GM18502 (cell line): ENCODE results near the gene HPSE2.
"Not testable (repeated sequence)": the region's sequence is repeated elsewhere in the genome, so short reads cannot be mapped to it uniquely, and the experiment has no call there.

Experiments
- ATAC-seq: cut with Tn5 transposase; IDR thresholded peaks from one replicate; pipeline ENCODE4 v1.9.1; 2021; ENCODE audit warnings: mild to moderate bottlenecking; ENCODE audit not compliant: unreplicated experiment, poor library complexity

HPSE2 gene

DNA sequence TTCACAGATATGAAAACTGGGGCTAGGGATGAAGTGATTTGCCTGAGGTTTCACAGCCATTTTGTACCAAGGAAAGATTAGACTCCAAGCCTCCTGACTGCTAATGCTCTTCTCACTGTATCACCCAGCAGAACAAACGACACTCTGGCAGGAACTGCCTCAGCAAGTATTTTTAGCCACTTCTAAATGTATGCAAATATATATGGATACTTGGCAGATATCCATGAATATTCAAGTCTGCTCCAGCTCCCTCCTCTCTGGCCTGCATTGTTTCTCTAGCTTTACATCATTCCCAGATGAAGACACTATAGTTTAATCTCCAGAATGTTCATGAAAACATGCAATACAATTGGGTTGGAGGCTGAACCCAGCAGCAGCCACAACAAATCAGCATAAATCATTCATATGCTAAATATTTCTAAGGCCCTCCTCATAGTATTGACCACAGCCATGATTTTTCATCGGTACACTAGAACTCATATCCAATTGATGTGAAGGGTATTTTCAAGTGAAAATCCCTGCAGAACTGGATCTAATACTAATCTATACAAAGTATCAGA lies 65.5 kb downstream of the HPSE2 start:
- ATAC-seq: no peak

DNA sequence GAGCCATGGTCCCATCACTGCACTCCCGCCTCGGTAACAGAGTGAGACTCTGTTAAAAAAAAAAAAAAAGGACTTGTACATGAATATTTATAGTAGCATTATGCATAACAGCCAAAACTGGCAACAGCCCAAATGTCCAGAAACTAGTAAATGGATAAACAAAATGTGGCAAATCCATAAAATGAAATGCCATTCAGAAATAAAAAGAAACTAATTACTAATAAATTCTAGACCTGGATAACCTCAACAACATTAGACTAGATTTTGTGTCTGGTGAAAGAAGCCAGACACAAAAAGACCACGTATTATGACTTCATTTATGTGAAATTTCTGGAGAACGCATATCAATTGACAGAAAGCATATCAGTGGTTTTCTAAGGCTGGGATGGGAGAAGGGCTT lies 74.5 kb downstream of the HPSE2 start:
- ATAC-seq: no peak

DNA sequence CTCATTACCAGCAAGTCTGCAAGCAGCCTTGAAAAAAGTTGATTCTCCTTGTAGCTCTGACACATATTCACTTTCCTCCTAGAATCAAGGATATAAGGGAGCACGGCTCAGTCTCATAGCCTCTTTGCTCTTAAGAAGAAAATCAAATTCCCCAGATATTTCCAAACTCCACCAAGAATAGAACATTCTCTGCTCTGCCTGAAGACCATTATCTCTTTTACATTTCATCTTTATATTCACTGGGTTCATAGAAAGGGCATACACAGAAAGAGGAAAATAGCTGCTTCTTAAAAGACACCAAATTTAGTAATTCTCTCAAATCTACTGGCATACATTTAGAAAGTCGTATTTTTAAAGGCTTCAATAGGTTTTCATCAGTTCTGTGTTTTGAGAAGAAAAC lies 92.0 kb downstream of the HPSE2 start:
- no peak for ATAC-seq

DNA sequence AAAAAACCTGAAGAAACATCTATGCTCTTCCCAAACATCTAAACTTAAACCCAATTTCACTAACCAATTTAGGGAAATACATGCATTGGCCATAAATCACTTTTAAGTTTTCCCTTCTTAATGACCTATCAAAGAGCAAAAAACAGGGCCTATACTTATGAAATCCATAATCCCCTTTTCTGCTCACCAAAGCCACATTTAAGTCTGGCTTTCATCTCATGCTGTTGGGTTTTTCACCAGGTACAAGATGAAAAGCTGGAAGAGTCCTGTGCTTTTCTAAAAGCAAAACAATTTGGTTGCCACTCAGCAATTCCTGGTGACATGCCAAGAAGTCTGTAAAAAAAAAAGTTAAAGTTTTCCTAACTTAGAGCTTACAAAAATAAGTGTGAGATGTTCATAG lies 92.6 kb downstream of the HPSE2 start:
- ATAC-seq: no peak

DNA sequence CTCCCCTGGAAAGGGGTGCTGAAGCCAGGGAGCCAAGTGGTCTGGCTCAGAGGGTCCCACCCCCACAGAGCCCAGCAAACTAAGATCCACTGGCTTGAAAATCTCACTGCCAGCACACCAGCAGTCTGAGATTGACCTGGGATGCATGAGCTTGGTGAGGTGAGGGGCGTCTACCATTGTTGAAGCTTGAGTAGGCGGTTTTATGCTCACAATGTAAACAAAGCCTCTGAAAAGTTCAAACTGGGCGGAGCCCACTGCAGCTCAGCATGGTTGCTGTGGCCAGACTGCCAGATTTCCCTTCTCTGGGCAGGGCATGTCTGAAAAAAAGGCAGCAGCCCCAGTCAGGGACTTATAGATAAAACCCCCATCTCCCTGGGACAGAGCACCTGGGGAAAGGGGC lies 102.8 kb downstream of the HPSE2 start:
- ATAC-seq: not testable (repeated sequence)

DNA sequence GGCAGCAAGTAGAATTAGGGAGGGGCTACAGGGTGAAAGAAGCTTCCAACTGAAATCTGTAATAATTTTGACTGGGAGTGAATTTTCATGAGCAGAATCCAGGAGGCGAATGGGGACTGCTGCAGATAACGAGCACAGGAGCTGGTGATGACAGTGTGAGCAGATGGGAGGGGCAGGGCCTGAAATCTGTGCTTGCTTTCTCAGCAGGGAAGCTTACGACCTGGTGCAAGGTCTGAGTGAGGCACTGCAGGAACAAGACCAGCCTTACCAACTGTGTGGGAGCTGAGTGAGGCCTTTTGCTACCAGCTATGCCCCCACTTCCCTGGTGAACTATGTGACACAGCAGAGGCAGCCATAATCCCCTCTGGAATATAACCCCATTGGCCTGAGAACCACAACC lies 109.8 kb downstream of the HPSE2 start:
- ATAC-seq: no peak

DNA sequence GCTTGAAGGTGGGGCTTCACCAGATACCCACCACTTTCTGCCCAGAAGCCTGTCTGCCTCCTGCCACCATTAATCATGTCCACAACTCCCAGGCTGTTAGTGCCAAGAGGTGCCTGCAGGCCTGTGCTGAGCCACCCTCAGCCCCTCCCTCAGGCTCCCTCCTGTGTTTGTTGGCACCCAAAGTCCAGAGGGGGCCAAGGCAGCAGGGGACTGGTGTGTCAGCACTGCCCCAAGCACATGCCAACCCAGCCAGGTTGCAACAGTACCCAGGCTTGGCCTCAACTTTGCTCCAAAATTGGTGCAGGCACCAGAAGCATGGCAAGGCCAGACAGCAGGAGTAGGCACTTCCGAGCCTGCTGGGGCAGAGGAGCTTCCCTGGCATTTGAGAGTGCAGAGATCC lies 111.3 kb downstream of the HPSE2 start:
- no peak for ATAC-seq

DNA sequence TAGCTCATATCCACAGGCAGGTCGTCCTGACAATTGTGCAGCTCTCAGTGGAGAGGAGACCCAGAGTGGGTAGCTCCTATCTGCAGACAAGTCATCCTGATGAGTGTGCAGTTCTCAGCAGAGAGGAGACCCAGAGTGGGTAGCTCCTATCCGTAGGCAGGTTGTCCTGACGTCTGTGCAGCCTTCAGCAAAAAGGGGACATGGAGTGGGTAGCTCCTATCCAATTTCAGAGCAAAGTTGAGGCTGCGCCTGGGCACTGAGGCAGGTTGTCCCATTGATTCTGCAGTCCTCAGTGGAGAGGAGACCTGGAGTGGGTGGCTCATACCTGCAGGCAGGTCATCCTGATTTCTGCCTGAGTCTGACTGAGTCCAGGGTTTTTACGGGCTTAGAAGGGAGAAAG lies 111.8 kb downstream of the HPSE2 start:
- no peak for ATAC-seq

DNA sequence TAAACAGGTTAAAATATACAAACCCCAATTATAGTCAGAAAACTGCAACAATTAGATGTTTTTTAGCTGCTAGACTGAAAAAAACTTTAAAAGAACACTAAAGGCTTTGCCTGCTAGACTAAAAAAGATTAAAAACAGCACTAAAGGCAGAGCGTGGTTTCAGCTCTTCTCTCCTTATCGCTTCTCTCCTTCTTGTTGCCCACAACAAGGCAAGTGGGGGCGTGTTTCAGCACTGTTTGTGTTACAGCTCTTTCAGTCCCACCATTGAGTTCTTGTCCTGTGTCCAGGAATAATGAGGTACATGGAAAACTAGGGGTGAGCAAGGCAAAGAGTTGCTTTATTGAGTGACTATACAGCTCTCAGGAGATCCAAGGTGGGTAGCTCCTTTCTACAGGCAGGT lies 112.3 kb downstream of the HPSE2 start:
- ATAC-seq: no peak

DNA sequence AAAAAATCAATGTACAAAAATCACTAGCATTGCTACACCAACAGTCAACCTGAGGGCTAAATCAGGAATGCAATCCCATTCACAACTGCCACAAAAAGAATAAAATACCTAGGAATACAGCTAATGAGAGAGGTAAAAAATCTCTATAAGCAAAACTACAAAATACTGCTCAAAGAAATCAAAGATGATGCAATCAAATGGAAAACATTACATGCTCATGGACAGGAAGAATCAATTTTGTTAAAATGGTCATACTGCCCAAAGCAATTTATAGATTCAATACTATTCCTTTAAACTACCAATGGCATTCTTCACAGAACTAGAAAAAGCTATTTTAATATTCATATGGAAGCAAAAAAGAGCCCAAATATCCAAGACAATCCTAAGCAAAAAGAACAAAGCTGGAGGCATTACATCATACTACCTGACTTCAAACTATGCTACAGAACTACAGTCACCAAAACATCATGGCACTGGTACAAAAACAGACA lies 116.3 kb downstream of the HPSE2 start:
- no peak for ATAC-seq

DNA sequence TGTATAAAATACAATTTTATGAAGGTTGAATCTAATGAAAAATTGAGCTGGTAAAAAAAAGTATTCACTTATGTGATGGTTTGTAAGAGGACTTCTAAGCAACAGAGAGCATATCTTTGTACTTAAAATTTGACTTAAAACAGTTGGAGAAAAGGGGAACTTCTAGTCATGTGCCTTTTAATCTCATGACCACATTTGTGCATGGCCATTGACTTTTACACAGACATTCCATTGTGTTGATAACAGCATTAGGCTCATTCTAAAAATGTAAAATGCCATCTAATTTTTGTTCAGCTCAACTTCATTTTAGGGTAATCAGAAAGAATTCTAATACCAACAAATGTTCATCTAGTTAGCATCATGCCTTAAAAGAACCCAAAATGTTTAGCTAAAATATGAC lies 119.9 kb downstream of the HPSE2 start:
- no peak for ATAC-seq

DNA sequence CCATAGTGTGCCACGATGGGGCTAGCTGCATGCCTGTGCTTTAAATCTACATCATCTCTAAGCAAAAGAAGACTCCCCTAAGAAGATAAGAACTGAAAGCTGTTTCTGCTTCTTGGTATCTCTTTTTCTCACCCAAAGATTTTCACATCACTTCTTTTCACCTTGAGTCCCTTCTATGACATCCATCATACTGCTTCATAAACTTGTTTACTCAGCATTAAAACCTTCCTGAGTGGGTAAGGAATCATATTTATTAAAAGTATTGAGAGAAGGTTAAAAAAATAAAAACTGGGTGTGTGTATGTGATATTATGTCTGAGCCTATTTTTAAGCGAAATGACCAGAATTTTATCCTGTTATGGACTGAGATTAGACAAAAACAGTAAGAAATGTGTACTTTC lies 150.3 kb downstream of the HPSE2 start:
- ATAC-seq: no peak

DNA sequence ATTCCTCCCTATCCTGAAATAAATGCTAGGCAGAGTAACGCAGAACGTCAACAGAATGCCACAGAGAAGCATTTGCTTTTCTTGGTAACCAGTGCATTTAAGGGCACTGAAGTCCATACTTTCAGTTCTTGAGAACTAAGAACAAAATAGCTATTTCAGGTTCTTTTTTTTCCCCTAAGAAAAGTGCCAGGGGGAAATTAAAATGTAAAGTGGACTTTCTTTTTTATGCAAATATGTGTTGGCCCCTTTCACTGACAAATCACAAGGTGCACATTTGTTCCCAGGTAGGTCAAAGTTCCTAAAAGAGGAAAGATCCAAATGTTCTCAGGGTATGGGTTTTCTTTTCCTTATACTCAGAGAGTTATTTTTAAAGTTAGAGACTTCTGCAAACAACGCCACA lies 151.5 kb downstream of the HPSE2 start:
- ATAC-seq: no peak

DNA sequence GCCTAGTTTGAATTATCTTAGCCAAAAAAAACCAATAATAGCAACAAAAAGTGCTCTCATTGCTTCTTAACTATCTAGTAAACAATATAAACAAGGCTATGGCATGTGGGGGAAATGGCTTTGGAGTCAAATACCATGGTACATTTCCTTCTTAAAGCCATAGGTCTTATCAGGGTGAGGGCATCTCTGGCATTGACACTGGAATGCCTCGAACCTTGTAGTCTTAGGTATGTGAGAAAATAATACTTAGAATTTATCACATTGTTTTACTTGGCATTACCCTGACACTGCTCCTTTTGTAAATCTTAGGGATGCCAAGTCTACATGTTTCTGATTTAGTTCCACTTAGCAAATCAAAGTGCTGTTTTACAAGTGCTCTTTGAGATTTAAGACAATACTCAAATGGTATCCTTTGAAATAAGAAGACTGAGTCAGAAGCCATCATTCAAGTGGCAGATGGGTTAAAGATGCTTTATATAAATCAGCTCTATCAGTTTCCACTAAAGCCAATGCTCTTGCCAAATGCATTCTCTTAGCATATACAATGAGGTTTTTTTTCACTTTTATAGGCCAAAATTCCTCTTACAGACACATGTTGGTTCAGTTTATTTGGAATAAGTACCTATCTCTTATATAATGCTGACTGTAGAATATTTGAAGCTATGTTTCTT lies 155.2 kb downstream of the HPSE2 start:
- ATAC-seq: no peak

DNA sequence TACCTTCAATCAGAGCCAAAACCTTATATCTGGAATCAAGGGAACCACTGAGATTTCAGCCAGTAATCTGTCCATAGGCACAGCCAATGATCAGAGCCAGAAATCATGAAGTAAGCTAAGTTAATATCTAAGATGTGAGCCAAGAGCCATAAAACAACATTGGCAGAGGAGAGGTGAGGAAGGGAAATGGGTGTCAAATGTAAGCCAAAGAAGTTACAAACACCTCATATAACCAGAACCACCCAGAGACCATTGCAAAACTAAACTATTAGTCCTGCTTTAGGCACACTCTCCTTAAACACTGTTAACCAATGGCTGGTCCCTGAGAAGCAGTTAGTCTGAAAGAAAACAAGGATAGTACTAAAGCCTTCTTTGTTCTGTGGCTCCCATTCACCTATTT lies 173.1 kb downstream of the HPSE2 start:
- ATAC-seq: no peak

DNA sequence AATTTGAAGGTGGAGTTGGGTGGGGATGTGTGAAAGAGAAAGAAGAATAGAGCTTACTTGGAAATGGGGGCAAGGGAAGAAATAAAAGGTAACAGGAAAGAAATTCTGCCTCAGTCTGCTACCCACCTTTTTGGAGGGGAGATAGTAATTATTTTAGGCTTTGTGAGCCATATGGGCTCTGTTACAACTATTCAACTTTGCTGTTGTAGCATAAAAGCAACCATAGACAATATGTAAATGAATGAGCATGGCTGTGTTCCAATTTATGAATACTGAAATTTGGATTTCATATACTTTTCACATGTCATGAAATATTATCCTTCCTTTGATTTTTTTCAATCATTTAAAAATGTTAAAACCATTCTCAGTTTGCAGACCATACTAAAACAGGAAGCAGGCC lies 176.9 kb downstream of the HPSE2 start:
- no peak for ATAC-seq

DNA sequence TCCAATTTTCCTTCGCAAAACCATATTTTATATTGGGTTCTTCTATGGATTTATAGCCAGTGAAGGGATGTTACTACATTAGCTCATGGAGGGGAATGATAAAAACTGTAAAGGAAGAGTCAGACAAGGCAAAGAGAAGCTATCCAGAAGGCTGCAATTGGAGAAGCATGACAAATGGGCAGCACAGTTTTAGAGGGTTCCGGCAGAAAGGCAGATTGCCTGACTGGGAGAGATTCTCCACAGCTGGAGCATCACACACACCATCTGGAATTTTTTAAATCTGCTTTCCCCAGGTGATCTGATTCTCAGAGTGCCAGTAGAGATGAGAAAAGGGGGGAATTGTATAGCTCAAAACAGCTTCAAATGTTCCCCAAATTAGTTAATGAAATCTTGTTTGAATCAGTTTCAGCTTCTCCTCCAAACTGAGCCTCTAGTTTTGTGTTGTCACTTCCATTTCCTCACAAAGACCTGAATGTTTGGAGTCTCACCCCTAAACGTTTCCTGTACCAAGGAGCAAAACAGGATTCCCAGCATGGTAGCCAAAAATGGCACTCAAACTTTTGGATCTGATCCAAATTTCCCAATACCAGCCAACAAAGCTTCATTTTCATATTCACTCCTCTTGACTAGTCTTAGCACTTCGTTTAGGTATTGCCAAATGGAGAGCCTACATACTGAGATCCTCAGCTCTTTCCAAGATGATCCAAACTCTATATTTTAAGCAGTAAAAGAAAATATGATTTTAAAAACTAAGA lies 177.5 kb downstream of the HPSE2 start:
- no peak for ATAC-seq

DNA sequence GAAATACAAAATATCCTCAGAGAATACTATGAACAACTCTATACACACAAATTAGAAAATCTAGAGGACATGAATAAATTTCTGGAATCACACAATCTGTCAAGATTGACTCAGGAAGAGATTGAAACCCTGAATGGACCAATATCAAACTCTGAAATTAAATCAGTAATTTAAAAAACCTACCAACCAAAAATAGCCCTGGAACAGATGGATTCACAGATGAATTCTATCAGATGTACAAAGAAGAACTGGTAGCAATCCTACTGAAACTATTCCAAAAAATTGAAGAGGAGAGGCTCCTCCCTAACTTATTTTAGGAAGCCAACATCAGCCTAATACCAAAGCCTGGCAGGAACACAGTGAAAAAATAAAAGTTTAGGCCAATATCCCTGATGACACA lies 190.0 kb downstream of the HPSE2 start:
- no peak for ATAC-seq

DNA sequence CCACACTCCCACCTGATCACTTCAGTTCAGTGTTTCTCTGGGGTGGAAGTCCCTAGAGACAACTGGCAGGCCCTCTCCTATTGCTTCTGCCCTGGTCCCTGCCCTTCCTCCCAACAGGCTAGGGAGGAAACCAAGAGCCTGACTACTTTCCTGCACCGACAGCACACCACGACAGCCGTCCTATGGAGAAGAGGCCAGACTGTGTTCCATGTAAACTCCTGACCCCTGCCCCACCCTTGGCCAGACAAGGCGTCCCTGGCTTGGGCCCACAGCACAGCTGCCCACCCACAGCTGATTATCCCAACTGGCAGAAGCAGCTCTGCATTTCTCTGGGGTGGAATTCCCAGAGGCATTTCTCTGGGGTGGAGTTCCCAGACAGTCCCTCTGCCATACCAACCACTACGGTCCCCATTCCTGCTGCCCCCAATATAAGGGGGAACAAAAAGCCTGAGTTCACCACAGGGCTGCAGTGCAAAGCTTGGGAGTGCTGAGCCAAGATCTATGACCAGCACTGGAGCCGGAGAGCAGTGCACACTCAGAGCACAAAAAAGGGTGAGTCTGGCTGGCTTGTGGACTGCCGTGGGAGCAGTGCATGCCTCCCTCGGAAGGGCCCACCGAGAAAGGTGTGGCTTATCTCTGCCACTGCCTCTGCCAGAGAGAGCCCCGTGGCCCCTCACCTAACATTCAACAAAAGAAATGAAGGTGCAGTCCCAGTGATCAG lies 193.4 kb downstream of the HPSE2 start:
- no peak for ATAC-seq

DNA sequence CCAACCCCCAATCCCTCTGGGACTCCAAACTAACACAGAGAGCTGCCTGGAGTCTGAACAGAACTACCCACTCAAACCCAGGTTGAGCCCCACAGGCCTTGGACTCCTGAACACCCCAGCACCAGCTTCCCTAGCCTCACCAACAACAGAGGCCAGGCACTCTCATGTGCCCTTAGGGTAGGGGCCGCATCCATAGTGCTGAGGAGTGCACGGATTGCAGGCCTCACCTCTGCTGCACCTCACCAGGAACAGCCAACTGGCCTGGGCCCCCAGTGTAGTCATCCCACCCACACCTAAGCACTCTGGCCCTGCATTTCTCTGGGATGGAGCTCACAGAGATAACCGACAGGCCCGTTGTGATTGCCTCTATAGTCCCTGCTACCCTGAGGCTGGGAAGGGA lies 194.2 kb downstream of the HPSE2 start:
- no peak for ATAC-seq

DNA sequence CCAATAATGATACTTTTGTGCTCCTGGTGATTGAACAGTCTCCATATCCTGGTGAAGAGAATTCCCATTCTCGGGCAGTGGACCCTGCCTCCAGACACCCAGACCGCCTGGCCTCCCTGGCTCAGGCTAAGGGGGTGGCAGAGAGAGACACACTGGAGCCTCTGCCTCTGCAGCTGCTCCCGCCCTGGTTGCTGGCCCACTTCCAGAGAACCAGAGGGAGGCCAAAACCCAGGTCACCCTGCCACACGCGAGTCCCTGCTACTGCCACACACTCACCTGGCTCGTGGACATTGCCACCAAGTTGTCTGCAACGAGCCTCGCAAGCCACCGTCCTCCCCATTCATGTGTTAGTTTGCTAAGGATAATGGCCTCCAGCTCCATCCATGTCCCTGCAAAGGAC lies 221.8 kb downstream of the HPSE2 start:
- ATAC-seq: no peak
